Measurements from ENCODE around the gene C5AR1.

DNA sequence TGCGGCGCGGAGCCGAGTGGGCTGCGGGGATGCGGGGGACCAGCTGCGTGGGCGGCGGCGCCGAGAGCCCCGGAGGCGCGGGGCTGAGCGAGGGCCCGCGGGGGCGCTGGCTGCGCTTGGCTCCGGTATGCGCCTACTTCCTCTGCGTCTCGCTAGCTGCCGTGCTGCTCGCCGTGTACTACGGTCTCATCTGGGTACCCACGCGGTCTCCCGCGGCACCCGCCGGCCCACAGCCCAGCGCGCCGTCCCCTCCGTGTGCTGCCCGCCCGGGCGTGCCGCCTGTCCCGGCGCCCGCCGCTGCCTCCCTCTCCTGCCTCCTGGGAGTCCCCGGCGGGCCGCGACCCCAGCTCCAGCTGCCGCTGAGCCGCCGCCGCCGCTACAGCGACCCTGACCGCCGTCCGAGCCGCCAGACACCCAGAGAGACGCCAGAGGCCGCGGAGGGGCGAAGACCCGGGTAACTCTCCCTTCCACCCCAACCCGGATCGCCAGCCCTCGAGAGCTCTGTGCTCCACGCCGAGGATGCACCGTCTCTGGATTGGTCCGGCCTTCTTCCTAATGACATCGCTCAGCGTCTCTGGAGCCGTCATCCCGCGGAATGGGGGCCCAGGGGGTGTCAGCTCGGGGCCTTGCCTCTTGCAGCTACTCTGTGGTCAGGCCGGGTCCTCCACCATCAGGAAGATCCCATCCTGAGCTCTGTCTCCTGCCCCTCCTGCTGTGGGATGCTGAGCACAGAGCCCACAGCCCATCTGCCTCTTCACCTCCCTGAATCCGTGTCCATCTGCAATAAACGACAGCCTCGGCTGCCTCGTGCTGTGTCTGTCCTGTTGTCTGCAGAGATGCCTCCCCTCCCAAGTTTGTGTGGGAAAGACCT lies 34.5 kb upstream of the C5AR1 start:
- TF ChIP-seq, protein P1, sequence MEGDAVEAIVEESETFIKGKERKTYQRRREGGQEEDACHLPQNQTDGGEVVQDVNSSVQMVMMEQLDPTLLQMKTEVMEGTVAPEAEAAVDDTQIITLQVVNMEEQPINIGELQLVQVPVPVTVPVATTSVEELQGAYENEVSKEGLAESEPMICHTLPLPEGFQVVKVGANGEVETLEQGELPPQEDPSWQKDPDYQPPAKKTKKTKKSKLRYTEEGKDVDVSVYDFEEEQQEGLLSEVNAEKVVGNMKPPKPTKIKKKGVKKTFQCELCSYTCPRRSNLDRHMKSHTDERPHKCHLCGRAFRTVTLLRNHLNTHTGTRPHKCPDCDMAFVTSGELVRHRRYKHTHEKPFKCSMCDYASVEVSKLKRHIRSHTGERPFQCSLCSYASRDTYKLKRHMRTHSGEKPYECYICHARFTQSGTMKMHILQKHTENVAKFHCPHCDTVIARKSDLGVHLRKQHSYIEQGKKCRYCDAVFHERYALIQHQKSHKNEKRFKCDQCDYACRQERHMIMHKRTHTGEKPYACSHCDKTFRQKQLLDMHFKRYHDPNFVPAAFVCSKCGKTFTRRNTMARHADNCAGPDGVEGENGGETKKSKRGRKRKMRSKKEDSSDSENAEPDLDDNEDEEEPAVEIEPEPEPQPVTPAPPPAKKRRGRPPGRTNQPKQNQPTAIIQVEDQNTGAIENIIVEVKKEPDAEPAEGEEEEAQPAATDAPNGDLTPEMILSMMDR (IDR thresholded peaks at IDR 0.05): no peak
- no peak for TF ChIP-seq POLR2A (IDR thresholded peaks at IDR 0.05)
- TF ChIP-seq EP300 (IDR thresholded peaks at IDR 0.05): no peak
